GM11168 (cell line): ENCODE results near the gene TP53I3.
"Not testable (repeated sequence)": the region's sequence is repeated elsewhere in the genome, so short reads cannot be mapped to it uniquely, and the experiment has no call there.

Experiments used
- in situ Hi-C: fragments of 300-500 bp; cut with MboI; formaldehyde crosslinking; loops from one replicate; pipeline ENCODE4 v1.12.0; 2022; ENCODE audit warnings: low sequenced_read_pairs; ENCODE audit not compliant: unreplicated experiment

Gene TP53I3

GRCh38 chr2:24084386-24085199 lies at the start of gene TP53I3:
Gene TP53I3 (minus strand): TSS chr2:24084834. CDS start chr2:24084326, 508 bp downstream.
- in situ Hi-C loops: no loop called here

GRCh38 chr2:24132543-24132942 lies 47.9 kb upstream of the TP53I3 start:
- in situ Hi-C loops: no loop called here

GRCh38 chr2:24125956-24126355 lies 41.3 kb upstream of the TP53I3 start:
- in situ Hi-C loops: no loop called here

- in situ Hi-C loops: no loop called here
Observed at GRCh38 chr2:24123922-24124580, 39.4 kb upstream of the TP53I3 start.

- in situ Hi-C loops: no loop called here
Observed at GRCh38 chr2:24123195-24123921, 38.7 kb upstream of the TP53I3 start, which contains the start of the genes FAM228B and PFN4. Gene FAM228B (plus strand): TSS chr2:24123469. CDS start chr2:24124362, 893 bp downstream. Gene PFN4 (minus strand): TSS chr2:24123334. CDS start chr2:24122535, 799 bp downstream.

GRCh38 chr2:24122366-24123194 lies 37.9 kb upstream of the TP53I3 start:
- in situ Hi-C loops: no loop called here

- in situ Hi-C loops: no loop called here
Observed at GRCh38 chr2:24121469-24121868, 36.8 kb upstream of the TP53I3 start.

GRCh38 chr2:24121066-24121465 lies 36.4 kb upstream of the TP53I3 start:
- in situ Hi-C loops: no loop called here

GRCh38 chr2:24117902-24118301 lies 33.3 kb upstream of the TP53I3 start:
- in situ Hi-C loops: no loop called here

GRCh38 chr2:24115057-24115456 lies 30.4 kb upstream of the TP53I3 start:
- in situ Hi-C loops: no loop called here

- in situ Hi-C loops: no loop called here
Observed at GRCh38 chr2:24111407-24111901, 26.8 kb upstream of the TP53I3 start.

- in situ Hi-C loops: no loop called here
Observed at GRCh38 chr2:24110660-24111303, 26.1 kb upstream of the TP53I3 start.

GRCh38 chr2:24109431-24109830 lies 24.8 kb upstream of the TP53I3 start:
- in situ Hi-C loops: not testable (repeated sequence)

- in situ Hi-C loops: no loop called here
Observed at GRCh38 chr2:24107336-24107735, 22.7 kb upstream of the TP53I3 start.

- in situ Hi-C loops: no loop called here
Observed at GRCh38 chr2:24106786-24107185, 22.2 kb upstream of the TP53I3 start.

GRCh38 chr2:24105816-24106215 lies 21.2 kb upstream of the TP53I3 start:
- in situ Hi-C loops: no loop called here

- in situ Hi-C loops: no loop called here
Observed at GRCh38 chr2:24104906-24105305, 20.3 kb upstream of the TP53I3 start.

- in situ Hi-C loops: no loop called here
Observed at GRCh38 chr2:24104110-24104650, 19.5 kb upstream of the TP53I3 start.

GRCh38 chr2:24102677-24103076 lies 18.0 kb upstream of the TP53I3 start:
- in situ Hi-C loops: no loop called here
